Lower lobe of right lung (tissue), 2 donors: ENCODE measurements around the gene ALDH9A1. TPM values are rescaled to one million over a fixed set of nuclear protein-coding genes. Genes with fewer than 3 reads are reported as not detected.

ENCODE experiments used
- ATAC-seq, 2 donors: fragments of 200-7000 bp; cut with Tn5 transposase; one replicate each; pipeline ENCODE4 v1.9.1; 2020 to 2022; ENCODE audit warnings: mild to moderate bottlenecking in 2 of 2, moderate library complexity in 2 of 2
- DNase-seq: peaks from one replicate; pipeline ENCODE4 v3.0.0-alpha.2; 2020
- H3K27ac ChIP-seq: fragments of 200-600 bp; one replicate; pipeline ENCODE4 v1.8.0; 2022
- H3K27me3 ChIP-seq: fragments of 200-600 bp; one replicate; pipeline ENCODE4 v1.8.0; 2022; ENCODE audit warnings: low read depth
- H3K36me3 ChIP-seq: fragments of 200-600 bp; one replicate; pipeline ENCODE4 v1.8.0; 2022; ENCODE audit warnings: mild to moderate bottlenecking
- H3K4me1 ChIP-seq: fragments of 200-600 bp; one replicate; pipeline ENCODE4 v1.8.0; 2022
- H3K4me3 ChIP-seq: fragments of 200-600 bp; one replicate; pipeline ENCODE4 v1.8.0; 2022; ENCODE audit warnings: mild to moderate bottlenecking
- H3K9me3 ChIP-seq: fragments of 200-600 bp; one replicate; pipeline ENCODE4 v1.8.0; 2022
- CTCF ChIP-seq: fragments of 200-600 bp; IDR thresholded peaks from one replicate; pipeline ENCODE4 v1.8.0; 2022; ENCODE audit warnings: antibody characterized with exemption, mild to moderate bottlenecking
- intact Hi-C: fragments of 100-400 bp; cut with DNase I; formaldehyde crosslinking; loops from one replicate; pipeline ENCODE4 v1.11.0; 2022
- total RNA-seq: library from RNA; stranded (reverse); fragmentation: NEBNext Ultra II Directional; extraction: Animal tissue kit (Norgen Biotek cat#: 25700); gene quantifications from one replicate; pipeline ENCODE4 v1.2.1, GENCODE V29; 2021
- donor health status: DM: no; HTN: yes; CAD: no; lungs with severe emphysema.

Gene ALDH9A1
- total RNA-seq, 1 donor from 2014 or later = 63.0 TPM

GRCh38 chr1:165678509-165678908 is 19.9 kb downstream of the ALDH9A1 start:
- no peak for DNase-seq
- Histone ChIP-seq H3K4me1 (no peaks in the 10 kb centered on the region), H3K27me3 (no peaks in the 10 kb centered on the region), H3K36me3 (peaks cover 81% of the 10 kb centered on the region), H3K4me3 (no peak overlapping the region), H3K9me3 (no peaks in the 10 kb centered on the region), H3K27ac (no peak overlapping the region)
- intact Hi-C loops = no loop called here
- TF ChIP-seq CTCF = no peak
- ATAC-seq = no peak

GRCh38 chr1:165675794-165676193 is 22.6 kb downstream of the ALDH9A1 start:
- H3K4me3 ChIP-seq = no peak overlapping the region
- intact Hi-C loops = no loop called here
- H3K27ac ChIP-seq = no peak overlapping the region
- H3K9me3 ChIP-seq = no peaks in the 10 kb centered on the region
- no peaks in the 10 kb centered on the region for H3K27me3 ChIP-seq
- TF ChIP-seq CTCF = no peak
- H3K4me1 ChIP-seq = no peaks in the 10 kb centered on the region
- ATAC-seq (no peak), DNase-seq (no peak)
- peaks cover 79% of the 10 kb centered on the region for H3K36me3 ChIP-seq

GRCh38 chr1:165674599-165674998 is 23.8 kb downstream of the ALDH9A1 start:
- no peak overlapping the region for H3K4me3 ChIP-seq
- no peak overlapping the region for H3K27ac ChIP-seq
- H3K36me3 ChIP-seq = peaks cover 77% of the 10 kb centered on the region
- ATAC-seq = no peak
- H3K9me3 ChIP-seq = no peaks in the 10 kb centered on the region
- no peaks in the 10 kb centered on the region for H3K4me1 ChIP-seq
- intact Hi-C loops = no loop called here
- no peaks in the 10 kb centered on the region for H3K27me3 ChIP-seq
- TF ChIP-seq CTCF = no peak
- DNase-seq = no peak

- intact Hi-C loops = no loop called here
- TF ChIP-seq CTCF = no peak
- H3K27ac ChIP-seq = no peak overlapping the region
- H3K27me3 ChIP-seq = no peaks in the 10 kb centered on the region
- no peak for DNase-seq
- no peak for ATAC-seq
- no peaks in the 10 kb centered on the region for H3K9me3 ChIP-seq
- H3K36me3 ChIP-seq = peaks cover 80% of the 10 kb centered on the region
- H3K4me3 ChIP-seq = no peak overlapping the region
- peaks cover 7% of the 10 kb centered on the region for H3K4me1 ChIP-seq
Observed at GRCh38 chr1:165671526-165671925, 26.8 kb downstream of the ALDH9A1 start.

- DNase-seq (no peak), ATAC-seq (no peak)
- Histone ChIP-seq H3K27ac (no peak overlapping the region), H3K9me3 (no peaks in the 10 kb centered on the region), H3K27me3 (no peaks in the 10 kb centered on the region), H3K4me1 (peaks cover 13% of the 10 kb centered on the region), H3K36me3 (peaks cover 85% of the 10 kb centered on the region), H3K4me3 (no peak overlapping the region)
- intact Hi-C loops = no loop called here
- TF ChIP-seq CTCF = no peak
Observed at GRCh38 chr1:165668184-165668583, 30.2 kb downstream of the ALDH9A1 start.
